ENCODE results near the gene PLD4.
"Not testable (repeated sequence)": the region's sequence is repeated elsewhere in the genome, so short reads cannot be mapped to it uniquely, and the experiment has no call there.

PLD4 gene

DNA sequence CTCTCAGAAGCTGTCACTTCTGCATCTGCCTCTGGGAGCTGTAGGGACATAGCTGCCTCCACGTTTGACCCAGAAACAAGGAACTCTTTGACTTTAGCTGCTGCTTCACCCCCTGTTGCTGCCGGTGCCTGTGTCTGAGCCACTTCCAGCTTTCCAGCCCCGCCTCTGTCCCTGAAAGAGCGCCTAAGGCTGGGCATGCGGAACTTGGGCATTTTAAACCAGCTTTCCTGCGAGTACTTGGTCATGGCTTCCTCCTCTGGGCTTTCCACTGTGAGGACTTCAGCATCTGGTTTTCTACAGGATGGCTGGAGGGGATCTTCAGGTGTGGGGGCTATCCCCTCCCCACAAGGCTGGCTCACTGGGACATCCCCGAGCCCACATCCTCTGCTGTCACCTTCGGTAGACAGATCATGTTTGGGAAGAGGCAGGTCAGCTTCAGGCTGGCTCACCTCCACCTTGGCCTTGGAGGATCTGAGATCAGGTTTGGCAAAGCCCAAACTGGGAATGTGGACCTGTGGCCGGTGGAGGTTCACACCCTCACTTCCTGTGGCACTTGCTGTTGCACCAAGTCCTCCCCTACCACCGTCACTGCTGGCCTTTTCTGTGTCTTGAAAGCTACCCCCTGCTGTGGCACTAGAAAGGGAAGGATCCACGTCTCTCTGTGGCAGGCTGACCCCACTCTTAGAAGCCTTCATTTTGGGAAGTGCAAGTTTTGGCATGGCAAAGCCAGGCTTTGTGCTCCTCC, 15.2 kb downstream of the PLD4 start:
- DNase-seq (ENCODE audit: low read depth in 1 of 2, low spot score in 1 of 2), result no peak

DNA sequence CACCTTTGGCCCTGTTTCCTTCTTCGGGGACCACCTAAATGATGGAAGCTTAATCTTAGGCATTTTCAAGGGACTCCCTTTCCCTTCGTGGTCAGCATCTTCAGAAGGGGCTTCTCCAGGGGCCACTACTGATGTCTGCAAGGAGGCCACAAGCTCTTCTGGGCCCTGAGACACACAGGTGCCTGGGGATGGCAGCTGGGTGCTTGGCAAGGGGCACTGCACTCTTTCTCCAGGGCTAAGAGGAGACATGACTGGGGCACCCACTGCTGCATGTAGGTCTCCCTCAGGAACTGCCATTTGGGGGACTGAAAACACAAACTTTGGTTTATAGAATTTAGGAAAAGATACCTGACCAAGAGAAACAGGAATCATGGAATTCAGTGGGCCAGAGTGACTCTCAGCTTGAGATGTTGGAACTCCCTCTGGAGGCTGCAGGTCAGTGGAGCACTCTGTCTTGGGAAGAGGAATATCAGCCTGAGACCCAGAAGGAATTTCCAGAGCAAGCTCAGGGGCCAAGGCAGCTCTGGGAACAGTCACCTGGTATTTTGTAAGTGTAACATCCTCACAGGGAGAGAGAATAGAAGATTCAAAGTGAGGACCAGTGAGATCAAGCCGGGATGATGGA, 16.0 kb downstream of the PLD4 start:
- DNase-seq (ENCODE audit: low read depth in 1 of 2, low spot score in 1 of 2), result no peak

DNA sequence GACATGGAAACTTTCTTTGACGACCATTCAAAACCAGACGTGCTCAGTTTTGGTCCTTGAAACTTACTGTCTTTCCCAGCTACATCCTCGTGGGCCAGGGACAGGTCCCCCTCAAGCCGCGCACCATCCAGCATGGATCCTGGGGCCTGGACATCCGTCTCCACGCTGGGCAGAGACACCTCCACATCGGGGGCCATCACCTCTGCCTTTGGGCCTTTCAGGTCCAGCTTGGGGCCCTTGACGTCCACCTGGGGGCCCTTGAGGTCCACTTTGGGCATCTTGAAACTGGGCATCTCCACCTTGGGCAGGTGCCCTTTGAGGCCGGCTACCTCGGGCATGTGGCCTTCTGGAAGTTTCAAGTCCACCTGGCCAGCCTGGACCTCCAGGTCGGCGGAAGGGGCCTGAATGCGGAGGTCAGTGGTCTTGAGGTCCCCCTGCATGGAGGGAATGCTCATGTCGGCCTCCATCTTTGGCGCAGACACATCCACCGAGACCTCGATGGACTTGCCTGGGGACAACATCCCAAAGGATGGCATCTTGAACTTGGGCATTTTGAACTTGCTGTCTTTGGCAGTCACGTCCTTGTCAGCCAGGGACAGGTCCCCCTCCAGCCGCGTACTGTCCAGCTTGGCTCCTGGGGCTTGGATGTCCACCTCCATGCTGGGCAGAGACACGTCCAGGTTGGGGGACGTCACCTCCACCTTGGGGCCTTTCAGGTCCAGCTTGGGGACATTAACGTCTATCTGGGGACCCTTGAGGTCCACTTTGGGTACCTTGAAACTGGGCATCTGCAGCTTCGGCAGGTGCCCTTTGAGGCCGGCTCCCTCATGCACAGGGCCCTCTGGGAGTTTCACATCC, 17.1 kb downstream of the PLD4 start:
- no peak for DNase-seq (ENCODE audit: low read depth in 1 of 2, low spot score in 1 of 2)

DNA sequence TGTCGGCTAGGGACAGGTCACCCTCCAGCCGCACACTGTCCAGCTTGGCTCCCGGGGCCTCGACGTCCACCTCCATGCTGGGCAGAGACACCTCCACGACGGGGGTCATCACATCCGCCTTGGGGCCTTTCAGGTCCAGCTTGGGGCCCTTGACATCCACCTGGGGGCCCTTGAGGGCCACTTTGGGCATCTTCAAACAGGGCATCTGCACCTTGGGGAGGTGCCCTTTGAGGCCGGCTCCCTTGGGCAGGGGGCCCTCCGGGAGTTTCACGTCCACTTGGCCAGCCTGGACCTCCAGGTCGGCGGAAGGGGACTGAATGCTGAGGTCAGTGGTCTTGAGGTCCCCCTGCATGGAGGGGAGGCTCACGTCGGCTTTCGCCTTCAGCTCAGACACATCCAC, 17.9 kb downstream of the PLD4 start:
- DNase-seq (ENCODE audit: low read depth in 1 of 2, low spot score in 1 of 2), result no peak

DNA sequence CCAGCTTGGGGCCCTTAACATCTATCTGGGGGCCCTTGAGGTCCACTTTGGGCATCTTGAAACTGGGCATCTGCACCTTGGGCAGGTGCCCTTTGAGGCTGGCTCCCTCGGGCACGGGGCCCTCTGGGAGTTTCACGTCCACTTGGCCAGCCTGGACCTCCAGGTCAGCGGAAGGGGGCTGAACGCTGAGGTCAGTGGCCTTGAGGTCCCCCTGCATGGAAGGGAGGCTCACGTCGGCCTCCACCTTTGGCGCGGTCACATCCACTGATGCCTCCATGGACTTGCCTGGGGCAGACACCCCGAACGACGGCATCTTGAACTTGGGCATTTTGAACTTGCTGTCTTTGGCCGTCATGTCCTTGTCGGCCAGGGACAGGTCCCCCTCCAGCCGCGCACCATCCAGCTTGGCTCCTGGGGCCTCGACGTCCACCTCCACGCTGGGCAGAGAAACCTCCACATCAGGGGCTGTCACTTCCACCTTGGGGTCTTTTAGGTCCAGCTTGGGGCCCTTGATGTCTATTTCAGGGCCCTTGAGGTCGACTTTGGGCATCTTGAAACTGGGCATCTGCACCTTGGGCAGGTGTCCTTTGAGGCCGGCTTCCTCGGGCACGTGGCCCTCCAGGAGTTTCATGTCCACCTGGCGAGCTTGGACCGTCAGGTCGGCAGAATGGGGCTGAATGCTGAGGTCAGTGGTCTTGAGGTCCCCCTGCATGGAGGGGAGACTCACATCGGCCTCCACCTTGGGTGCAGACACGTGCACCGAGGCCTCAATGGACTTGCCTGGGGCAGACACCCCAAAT, 18.7 kb downstream of the PLD4 start:
- DNase-seq (ENCODE audit: low read depth in 1 of 2, low spot score in 1 of 2), result not testable (repeated sequence)

DNA sequence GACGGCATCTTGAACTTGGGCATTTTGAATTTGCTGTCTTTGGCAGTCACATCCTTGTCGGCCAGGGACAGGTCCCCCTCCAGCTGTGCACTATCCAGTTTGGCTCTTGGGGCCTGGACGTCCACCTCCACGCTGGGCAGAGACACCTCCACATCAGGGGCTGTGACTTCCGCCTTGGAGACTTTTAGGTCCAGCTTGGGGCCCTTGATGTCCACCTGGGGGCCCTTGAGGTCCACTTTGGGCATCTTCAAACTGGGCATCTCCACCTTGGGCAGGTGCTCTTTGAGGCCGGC, 19.3 kb downstream of the PLD4 start:
- DNase-seq (ENCODE audit: low read depth in 1 of 2, low spot score in 1 of 2), result not testable (repeated sequence)

DNA sequence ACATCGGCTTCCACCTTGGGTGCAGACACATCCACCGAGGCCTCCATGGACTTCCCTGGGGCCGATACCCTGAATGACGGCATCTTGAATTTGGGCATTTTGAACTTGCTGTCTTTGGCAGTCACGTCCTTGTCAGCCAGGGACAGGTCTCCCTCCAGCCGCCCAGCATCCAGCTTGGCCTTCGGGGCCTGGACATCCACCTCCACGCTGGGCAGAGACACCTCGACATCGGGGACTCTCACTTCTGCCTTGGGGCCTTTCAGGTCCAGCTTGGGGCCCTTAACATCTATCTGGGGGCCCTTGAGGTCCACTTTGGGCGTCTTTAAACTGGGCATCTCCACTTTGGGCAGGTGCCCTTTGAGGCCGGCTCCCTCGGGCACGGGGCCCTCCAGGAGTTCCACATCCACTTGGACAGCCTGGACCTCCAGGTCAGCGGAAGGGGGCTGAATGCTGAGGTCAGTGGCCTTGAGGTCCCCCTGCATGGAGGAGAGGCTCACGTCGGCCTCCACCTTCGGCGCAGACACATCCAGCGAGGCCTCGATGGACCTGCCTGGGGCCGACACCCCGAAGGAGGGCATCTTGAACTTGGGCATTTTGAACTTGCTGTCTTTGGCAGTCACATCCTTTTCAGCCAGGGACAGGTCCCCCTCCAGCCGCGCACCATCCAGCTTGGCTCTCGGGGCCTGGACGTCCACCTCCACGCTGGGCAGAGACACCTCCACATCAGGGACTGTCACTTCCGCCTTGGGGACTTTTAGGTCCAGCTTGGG, 19.9 kb downstream of the PLD4 start:
- DNase-seq (ENCODE audit: low read depth in 1 of 2, low spot score in 1 of 2), result not testable (repeated sequence)

DNA sequence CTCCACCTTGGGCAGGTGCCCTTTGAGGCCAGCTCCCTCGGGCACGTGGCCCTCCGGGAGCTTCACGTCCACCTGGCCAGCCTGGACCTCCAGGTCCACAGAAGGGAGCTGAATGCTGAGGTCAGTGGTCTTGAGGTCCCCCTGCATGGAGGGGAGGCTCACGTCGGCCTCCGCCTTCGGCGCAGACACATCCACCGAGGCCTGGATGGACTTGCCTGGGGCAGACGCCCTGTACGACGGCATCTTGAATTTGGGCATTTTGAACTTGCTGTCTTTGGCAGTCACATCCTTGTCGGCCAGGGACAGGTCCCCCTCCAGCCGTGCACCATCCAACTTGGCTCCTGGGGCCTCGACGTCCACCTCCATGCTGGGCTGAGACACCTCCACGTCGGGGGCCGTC, 20.6 kb downstream of the PLD4 start:
- not testable (repeated sequence) for DNase-seq (ENCODE audit: low read depth in 1 of 2, low spot score in 1 of 2)

DNA sequence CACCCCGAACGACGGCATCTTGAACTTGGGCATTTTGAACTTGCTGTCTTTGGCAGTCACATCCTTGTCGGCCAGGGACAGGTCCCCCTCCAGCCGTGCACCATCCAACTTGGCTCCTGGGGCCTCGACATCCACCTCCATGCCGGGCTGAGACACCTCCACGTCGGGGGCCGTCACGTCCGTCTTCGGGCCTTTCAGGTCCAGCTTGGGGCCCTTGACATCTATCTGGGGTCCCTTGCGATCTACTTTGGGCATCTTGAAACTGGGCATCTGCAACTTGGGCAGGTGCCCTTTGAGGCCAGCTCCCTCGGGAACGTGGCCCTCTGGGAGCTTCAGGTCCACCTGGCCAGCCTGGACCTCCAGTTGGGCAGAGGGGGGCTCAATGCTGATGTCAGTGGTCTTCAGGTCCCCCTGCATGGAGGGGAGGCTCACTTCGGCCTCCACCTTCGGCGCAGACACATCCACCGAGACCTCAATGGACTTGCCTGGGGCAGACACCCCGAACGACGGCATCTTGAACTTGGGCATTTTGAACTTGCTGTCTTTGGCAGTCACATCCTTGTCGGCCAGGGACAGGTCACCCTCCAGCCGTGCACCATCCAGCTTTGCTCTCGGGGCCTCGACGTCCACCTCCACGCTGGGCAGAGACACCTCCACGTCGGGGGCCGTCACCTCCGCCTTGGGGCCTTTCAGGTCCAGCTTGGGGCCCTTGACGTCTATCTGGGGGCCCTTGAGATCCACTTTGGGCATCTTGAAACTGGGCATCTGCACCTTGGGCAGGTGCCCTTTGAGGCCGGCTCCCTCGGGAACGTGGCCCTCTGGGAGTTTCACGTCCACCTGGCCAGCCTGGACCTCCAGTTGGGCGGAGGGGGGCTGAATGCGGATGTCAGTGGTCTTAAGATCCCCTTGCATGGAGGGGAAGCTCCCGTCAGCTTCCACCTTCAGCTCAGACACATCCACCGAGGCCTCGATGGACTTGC, 21.6 kb downstream of the PLD4 start:
- DNase-seq (ENCODE audit: low read depth in 1 of 2, low spot score in 1 of 2), result not testable (repeated sequence)

DNA sequence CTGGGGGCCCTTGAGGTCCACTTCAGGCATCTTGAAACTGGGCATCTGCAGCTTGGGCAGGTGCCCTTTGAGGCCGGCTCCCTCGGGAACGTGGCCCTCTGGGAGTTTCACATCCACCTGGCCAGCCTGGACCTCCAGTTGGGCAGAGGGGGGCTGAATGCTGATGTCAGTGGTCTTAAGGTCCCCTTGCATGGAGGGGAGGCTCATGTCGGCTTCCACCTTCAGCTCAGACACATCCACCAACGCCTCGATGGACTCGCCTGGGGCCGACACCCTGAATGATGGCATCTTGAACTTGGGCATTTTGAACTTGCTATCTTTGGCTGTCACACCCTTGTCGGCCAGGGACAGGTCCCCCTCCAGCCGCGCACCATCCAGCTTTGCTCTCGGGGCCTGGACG, 22.5 kb downstream of the PLD4 start:
- not testable (repeated sequence) for DNase-seq (ENCODE audit: low read depth in 1 of 2, low spot score in 1 of 2)

DNA sequence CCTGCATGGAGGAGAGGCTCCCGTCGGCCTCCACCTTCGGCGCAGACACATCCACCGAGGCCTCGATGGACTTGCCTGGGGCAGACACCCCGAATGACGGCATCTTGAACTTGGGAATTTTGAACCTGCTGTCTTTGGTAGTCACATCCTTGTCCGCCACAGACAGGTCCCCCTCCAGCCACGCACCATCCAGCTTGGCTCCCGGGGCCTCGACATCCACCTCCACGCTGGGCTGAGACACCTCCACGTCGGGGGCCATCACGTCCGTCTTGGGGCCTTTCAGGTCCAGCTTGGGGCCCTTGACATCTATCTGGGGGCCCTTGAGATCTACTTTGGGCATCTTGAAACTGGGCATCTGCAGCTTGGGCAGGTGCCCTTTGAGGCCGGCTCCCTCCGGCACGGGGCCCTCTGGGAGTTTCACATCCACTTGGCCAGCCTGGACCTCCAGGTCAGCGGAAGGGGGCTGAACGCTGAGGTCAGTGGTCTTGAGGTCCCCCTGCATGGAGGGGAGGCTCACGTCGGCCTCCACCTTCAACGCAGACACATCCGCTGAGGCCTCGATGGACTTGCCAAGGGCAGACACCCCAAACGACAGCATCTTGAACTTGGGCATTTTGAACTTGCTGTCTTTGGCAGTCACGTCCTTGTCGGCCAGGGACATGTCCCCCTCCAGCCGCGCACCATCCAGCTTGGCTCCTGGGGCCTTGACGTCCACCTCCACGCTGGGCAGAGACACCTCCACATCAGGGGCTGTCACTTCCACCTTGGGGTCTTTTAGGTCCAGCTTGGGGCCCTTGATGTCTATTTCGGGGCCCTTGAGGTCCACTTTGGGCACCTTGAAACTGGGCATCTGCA, 23.4 kb downstream of the PLD4 start:
- not testable (repeated sequence) for DNase-seq (ENCODE audit: low read depth in 1 of 2, low spot score in 1 of 2)

DNA sequence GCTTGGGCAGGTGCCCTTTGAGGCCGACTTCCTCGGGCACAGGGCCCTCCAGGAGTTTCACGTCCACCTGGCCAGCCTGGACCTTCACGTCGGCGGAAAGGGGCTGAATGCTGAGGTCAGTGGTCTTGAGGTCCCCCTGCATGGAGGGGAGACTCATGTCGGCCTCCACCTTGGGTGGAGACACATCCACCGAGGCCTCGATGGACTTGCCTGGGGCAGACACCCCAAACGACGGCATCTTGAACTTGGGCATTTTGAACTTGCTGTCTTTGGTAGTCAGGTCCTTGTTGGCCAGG, 24.0 kb downstream of the PLD4 start:
- DNase-seq (ENCODE audit: low read depth in 1 of 2, low spot score in 1 of 2), result no peak

DNA sequence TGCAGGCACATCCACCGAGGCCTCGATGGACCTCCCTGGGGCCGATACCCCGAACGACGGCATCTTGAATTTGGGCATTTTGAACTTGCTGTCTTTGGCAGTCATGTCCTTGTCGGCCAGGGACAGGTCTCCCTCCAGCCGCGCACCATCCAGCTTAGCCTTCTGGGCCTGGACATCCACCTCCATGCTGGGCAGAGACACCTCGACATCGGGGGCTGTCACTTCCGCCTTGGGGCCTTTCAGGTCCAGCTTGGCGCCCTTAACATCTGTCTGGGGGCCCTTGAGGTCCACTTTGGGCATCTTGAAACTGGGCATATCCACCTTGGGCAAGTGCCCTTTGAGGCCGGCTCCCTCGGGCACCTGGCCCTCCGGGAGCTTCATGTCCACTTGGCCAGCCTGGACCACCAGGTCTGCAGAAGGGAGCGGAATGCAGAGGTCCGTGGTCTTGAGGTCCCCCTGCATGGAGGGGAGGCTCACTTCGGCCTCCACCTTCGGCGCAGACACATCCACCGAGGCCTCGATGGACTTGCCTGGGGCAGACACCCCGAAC, 24.8 kb downstream of the PLD4 start:
- not testable (repeated sequence) for DNase-seq (ENCODE audit: low read depth in 1 of 2, low spot score in 1 of 2)

DNA sequence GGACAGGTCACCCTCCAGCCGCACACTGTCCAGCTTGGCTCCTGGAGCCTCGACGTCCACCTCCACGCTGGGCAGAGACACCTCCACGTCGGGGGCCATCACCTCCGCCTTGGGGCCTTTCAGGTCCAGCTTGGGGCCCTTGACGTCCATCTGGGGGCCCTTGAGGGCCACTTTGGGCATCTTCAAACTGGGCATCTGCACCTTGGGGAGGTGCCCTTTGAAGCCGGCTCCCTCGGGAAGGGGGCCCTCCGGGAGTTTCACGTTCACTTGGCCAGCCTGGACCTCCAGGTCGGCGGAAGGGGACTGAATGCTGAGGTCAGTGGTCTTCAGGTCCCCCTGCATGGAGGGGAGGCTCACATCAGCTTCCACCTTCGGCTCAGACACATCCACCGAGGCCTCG, 25.3 kb downstream of the PLD4 start:
- no peak for DNase-seq (ENCODE audit: low read depth in 1 of 2, low spot score in 1 of 2)

DNA sequence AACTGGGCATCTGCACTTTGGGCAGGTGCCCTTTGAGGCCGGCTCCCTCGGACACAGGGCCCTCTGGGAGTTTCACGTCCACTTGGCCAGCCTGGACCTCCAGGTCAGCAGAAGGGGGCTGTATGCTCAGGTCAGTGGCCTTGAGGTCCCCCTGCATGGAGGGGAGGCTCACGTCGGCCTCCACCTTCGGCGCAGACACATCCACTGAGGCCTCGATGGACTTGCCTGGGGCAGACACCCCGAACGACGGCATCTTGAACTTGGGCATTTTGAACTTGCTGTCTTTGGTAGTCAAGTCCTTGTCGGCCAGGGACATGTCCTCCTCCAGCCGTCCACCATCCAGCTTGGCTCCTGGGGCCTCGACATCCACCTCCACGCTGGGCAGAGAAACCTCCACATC, 26.0 kb downstream of the PLD4 start:
- not testable (repeated sequence) for DNase-seq (ENCODE audit: low read depth in 1 of 2, low spot score in 1 of 2)

DNA sequence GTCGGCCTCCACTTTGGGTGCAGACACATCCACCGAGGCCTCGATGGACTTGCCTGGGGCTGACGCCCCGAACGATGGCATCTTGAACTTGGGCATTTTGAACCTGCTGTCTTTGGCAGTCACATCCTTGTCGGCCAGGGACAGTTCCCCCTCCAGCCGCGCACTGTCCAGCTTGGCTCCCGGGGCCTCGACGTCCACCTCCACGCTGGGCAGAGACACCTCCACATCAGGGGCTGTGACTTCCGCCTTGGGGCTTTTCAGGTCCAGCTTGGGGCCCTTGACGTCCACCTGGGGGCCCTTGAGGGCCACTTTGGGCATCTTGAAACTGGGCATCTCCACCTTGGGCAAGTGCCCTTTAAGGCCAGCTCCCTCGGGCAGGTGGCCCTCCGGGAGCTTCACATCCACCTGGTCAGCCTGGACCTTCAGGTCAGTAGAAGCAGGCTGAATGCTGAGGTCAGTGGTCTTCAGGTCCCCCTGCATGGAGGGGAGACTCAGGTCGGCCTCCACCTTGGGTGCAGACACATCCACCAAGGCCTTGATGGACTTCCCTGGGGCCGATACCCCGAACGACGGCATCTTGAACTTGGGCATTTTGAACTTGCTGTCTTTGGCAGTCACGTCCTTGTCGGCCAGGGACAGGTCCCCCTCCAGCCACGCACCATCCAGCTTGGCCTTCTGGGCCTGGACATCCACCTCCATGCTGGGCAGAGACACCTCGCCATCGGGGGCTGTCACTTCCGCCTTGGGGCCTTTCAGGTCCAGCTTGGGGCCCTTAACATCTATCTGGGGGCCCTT, 27.4 kb downstream of the PLD4 start:
- not testable (repeated sequence) for DNase-seq (ENCODE audit: low read depth in 1 of 2, low spot score in 1 of 2)

DNA sequence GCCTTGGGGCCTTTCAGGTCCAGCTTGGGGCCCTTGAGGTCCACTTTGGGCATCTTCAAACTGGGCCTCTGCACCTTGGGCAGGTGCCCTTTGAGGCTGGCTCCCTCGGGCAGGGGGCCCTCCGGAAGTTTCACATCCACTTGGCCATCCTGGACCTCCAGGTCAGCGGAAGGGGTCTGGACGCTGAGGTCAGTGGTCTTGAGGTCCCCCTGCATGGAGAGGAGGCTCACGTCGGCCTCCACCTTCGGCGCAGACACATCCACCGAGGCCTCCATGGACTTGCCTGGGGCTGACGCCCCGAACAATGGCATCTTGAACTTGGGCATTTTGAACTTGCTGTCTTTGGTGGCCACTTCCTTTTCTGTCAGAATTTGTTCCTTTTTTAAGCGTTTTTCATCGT, 28.4 kb downstream of the PLD4 start:
- DNase-seq (ENCODE audit: low read depth in 1 of 2, low spot score in 1 of 2), result no peak

Measured in activated T-helper 1 cell treated with anti-CD3 and anti-CD28 coated beads, Interleukin-2, amount 50 U/mL, for 16 hours (primary cell).